GM18909 (cell line): ENCODE results near the gene HSPA8.
A peak's percentile ranks its signal among the peaks of the same experiment; 100 is the strongest.
"Not testable (repeated sequence)": the region's sequence is repeated elsewhere in the genome, so short reads cannot be mapped to it uniquely, and the experiment has no call there.

Experiments used
- ATAC-seq: cut with Tn5 transposase; IDR thresholded peaks from one replicate; pipeline ENCODE4 v1.9.1; 2021; ENCODE audit warnings: mild to moderate bottlenecking; ENCODE audit not compliant: unreplicated experiment, poor library complexity

Gene HSPA8

GRCh38 chr11:123073343-123074057, 11.6 kb upstream of the HSPA8 start:
- ATAC-seq = no peak

GRCh38 chr11:123072762-123073161, 10.8 kb upstream of the HSPA8 start:
- ATAC-seq = no peak

- ATAC-seq = no peak
Measured at GRCh38 chr11:123072332-123072761, 10.4 kb upstream of the HSPA8 start.

- peak; percentile 66 for ATAC-seq
Measured at GRCh38 chr11:123069908-123070821, 8.2 kb upstream of the HSPA8 start.

- ATAC-seq = no peak
Measured at GRCh38 chr11:123065621-123066020, 3.7 kb upstream of the HSPA8 start.

- ATAC-seq = no peak
Measured at GRCh38 chr11:123063826-123064657, 2.1 kb upstream of the HSPA8 start.

GRCh38 chr11:123062892-123063825, 1.2 kb upstream of the HSPA8 start:
- peak; percentile 5 for ATAC-seq

- peak; percentile 90 for ATAC-seq
Measured at GRCh38 chr11:123062158-123062891, 389 bp upstream of the HSPA8 start.

GRCh38 chr11:123060277-123061000, 1.5 kb downstream of the HSPA8 start:
- ATAC-seq = no peak

GRCh38 chr11:123059041-123059920, 2.7 kb downstream of the HSPA8 start:
- not testable (repeated sequence) for ATAC-seq

GRCh38 chr11:123057661-123058305, 4.2 kb downstream of the HSPA8 start:
- ATAC-seq = no peak

- ATAC-seq = no peak
Measured at GRCh38 chr11:123056835-123057491, 5.0 kb downstream of the HSPA8 start.

- ATAC-seq = no peak
Measured at GRCh38 chr11:123055191-123055901, 6.6 kb downstream of the HSPA8 start.

GRCh38 chr11:123054301-123055065, 7.5 kb downstream of the HSPA8 start:
- ATAC-seq = peak; percentile 78
